OCI-M2 (cell line): Measurements from ENCODE around the gene RAB22A.

ENCODE experiments used
- DNase-seq: peaks from one replicate; lab custom pipeline; 2025; ENCODE audit not compliant: unreplicated experiment; lab: John Stamatoyannopoulos, UW

Gene RAB22A

GRCh38 chr20:58384821-58385220 lies 75.3 kb downstream of the RAB22A start:
- DNase-seq: no peak

GRCh38 chr20:58388028-58388601 lies 78.6 kb downstream of the RAB22A start:
- DNase-seq: no peak

GRCh38 chr20:58388882-58389323 lies 79.4 kb downstream of the RAB22A start, which contains the start of gene VAPB:
Gene VAPB, plus strand, starts transcription at chr20:58389229. Its CDS starts 231 bp downstream, at chr20:58389460.
- peak; percentile 91 for DNase-seq

GRCh38 chr20:58389324-58389967 lies 79.9 kb downstream of the RAB22A start:
- no peak for DNase-seq

- no peak for DNase-seq
These were observed 80.6 kb downstream of the RAB22A start for GRCh38 chr20:58389968-58390658.

GRCh38 chr20:58390659-58391035 lies 81.1 kb downstream of the RAB22A start:
- DNase-seq: no peak

GRCh38 chr20:58392286-58392685 lies 82.8 kb downstream of the RAB22A start:
- DNase-seq: no peak

- no peak for DNase-seq
These were observed 83.8 kb downstream of the RAB22A start for GRCh38 chr20:58393299-58393698.

GRCh38 chr20:58394801-58395200 lies 85.3 kb downstream of the RAB22A start:
- no peak for DNase-seq

GRCh38 chr20:58395604-58396003 lies 86.1 kb downstream of the RAB22A start:
- DNase-seq: no peak

GRCh38 chr20:58397429-58397828 lies 87.9 kb downstream of the RAB22A start:
- DNase-seq: no peak

GRCh38 chr20:58398254-58398653 lies 88.7 kb downstream of the RAB22A start:
- no peak for DNase-seq

- DNase-seq: no peak
These were observed 90.4 kb downstream of the RAB22A start for GRCh38 chr20:58399926-58400325.

GRCh38 chr20:58401162-58401561 lies 91.6 kb downstream of the RAB22A start:
- DNase-seq: no peak

- no peak for DNase-seq
These were observed 92.8 kb downstream of the RAB22A start for GRCh38 chr20:58402305-58402704.

GRCh38 chr20:58402827-58403226 lies 93.3 kb downstream of the RAB22A start:
- no peak for DNase-seq

- DNase-seq: no peak
These were observed 93.8 kb downstream of the RAB22A start for GRCh38 chr20:58403272-58403671.

GRCh38 chr20:58405504-58406291 lies 96.2 kb downstream of the RAB22A start:
- DNase-seq: no peak

GRCh38 chr20:58406422-58407001 lies 97.0 kb downstream of the RAB22A start:
- DNase-seq: no peak

- DNase-seq: no peak
These were observed 97.8 kb downstream of the RAB22A start for GRCh38 chr20:58407201-58407873.
